Upper lobe of left lung (tissue), 4 donors: ENCODE results near the gene ISL2.

Experiments
- CTCF ChIP-seq, 6 experiments: fragments of 450-650 bp in 4 of 6; fragments of 200-600 bp in 2 of 6; sonication (generic) in 2 of 6; IDR thresholded peaks; one replicate each; pipeline ENCODE4 v1.5.1; 2016 to 2019; ENCODE audit warnings: antibody characterized with exemption in 6 of 6
- EP300 ChIP-seq, 4 donors: sonication (generic); formaldehyde crosslinking; IDR thresholded peaks; one replicate each; pipeline ENCODE4 v1.5.1; 2017; ENCODE audit warnings: antibody characterized with exemption in 4 of 4, control low read depth in 2 of 4
- POLR2A ChIP-seq, 4 donors: fragments of 450-650 bp; IDR thresholded peaks; one replicate each; pipeline ENCODE4 v1.5.1; 2016 to 2017; ENCODE audit warnings: antibody characterized with exemption in 4 of 4, mild to moderate bottlenecking in 2 of 4
- POLR2AphosphoS5 ChIP-seq, 2 donors: sonication (generic); formaldehyde crosslinking; IDR thresholded peaks; one replicate each; pipeline ENCODE4 v1.5.1; 2017; ENCODE audit warnings: antibody characterized with exemption in 2 of 2

GRCh38 chr15:76342382-76343201 lies 6.0 kb downstream of the ISL2 start:
- no peak for TF ChIP-seq CTCF (IDR thresholded peaks at IDR 0.05)
- TF ChIP-seq POLR2A (IDR thresholded peaks at IDR 0.05), result no peak
- TF ChIP-seq POLR2AphosphoS5 (IDR thresholded peaks at IDR 0.05), result no peak
- no peak for TF ChIP-seq EP300 (IDR thresholded peaks at IDR 0.05)
